Spleen (tissue), 7 donors: ENCODE data around the gene NCKIPSD.

ENCODE experiments used
- POLR2A ChIP-seq, 3 donors: fragments of 450-650 bp; IDR thresholded peaks; one replicate each; pipeline ENCODE4 v1.5.1; 2017; ENCODE audit warnings: antibody characterized with exemption in 3 of 3, mild to moderate bottlenecking in 1 of 3
- POLR2AphosphoS5 ChIP-seq, 3 donors: sonication (generic); formaldehyde crosslinking; IDR thresholded peaks; one replicate each; pipeline ENCODE4 v1.5.1; 2017; ENCODE audit warnings: antibody characterized with exemption in 3 of 3
- TF ChIP-seq, protein P1 (sequence below), 11 experiments: fragments of 200-600 bp in 7 of 11; fragments of 450-650 bp in 4 of 11; sonication (generic) in 4 of 11; IDR thresholded peaks in 8 of 11; conservative IDR thresholded peaks in 3 of 11; 1 replicate in 7 of 11; 2 replicates in 4 of 11; pipeline versions ENCODE4 v1.4.0 to v1.8.0; 2016 to 2021; ENCODE audit warnings: antibody characterized with exemption in 11 of 11, inconsistent platforms in 4 of 11, mild to moderate bottlenecking in 1 of 11
- donor health status: DM: no; HTN: no; CAD: no; lungs with moderate emphysema.
- donor health status: DM: no; HTN: no; CAD: no.
- donor health status: DM: no; HTN: no; CAD: no.

DNA sequence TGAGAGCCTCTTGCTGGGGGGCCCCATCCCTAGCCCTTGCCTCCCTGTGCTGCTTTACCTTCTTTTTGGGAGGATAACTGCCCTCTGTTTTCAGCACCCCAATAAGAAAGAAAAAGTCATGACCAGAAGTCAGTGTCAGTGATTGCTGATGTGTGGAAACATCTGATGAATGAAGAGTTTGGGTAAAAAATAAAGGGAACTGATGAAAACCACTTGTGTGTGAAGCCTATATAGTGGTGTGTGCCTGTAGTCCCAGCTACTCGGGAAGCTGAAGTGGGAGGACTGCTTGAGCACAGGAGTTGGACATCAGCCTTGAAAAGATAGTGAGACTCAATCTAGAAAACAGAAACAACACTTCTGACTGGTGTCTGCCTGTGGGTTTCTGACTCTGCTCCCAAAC lies 13.2 kb downstream of the NCKIPSD start:
- TF ChIP-seq, protein P1, sequence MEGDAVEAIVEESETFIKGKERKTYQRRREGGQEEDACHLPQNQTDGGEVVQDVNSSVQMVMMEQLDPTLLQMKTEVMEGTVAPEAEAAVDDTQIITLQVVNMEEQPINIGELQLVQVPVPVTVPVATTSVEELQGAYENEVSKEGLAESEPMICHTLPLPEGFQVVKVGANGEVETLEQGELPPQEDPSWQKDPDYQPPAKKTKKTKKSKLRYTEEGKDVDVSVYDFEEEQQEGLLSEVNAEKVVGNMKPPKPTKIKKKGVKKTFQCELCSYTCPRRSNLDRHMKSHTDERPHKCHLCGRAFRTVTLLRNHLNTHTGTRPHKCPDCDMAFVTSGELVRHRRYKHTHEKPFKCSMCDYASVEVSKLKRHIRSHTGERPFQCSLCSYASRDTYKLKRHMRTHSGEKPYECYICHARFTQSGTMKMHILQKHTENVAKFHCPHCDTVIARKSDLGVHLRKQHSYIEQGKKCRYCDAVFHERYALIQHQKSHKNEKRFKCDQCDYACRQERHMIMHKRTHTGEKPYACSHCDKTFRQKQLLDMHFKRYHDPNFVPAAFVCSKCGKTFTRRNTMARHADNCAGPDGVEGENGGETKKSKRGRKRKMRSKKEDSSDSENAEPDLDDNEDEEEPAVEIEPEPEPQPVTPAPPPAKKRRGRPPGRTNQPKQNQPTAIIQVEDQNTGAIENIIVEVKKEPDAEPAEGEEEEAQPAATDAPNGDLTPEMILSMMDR (IDR thresholded peaks at IDR 0.05 in 8 of 11, conservative IDR thresholded peaks at IDR 0.05 in 3 of 11): no peak
- TF ChIP-seq POLR2A (IDR thresholded peaks at IDR 0.05) (no peak), POLR2AphosphoS5 (IDR thresholded peaks at IDR 0.05) (no peak)
